Measurements from ENCODE around the gene ERCC4.

- TF ChIP-seq CTCF (IDR thresholded peaks at IDR 0.05; ENCODE audit: insufficient read depth, low read depth, low read length) (no peak), EZH2 (IDR thresholded peaks at IDR 0.05; ENCODE audit: insufficient read depth, low read length) (no peak)
Measured at GRCh38 chr16:13926891-13927290, 6.9 kb downstream of the ERCC4 start.
